Muscle of leg (tissue), 11 donors: ENCODE data around the gene GRHPR. TPM values are rescaled to one million over a fixed set of nuclear protein-coding genes. Genes with fewer than 3 reads are reported as not detected.
"Not testable (repeated sequence)": the region's sequence is repeated elsewhere in the genome, so short reads cannot be mapped to it uniquely, and the experiment has no call there.

Experiments used
- DNase-seq: peaks from one replicate; pipeline ENCODE4 v3.0.0; 2013
- H3K27ac ChIP-seq: one replicate; pipeline ENCODE4 v1.5.1; 2013; ENCODE audit warnings: mild to moderate bottlenecking, low read length, control low read depth
- H3K27me3 ChIP-seq: one replicate; pipeline ENCODE4 v1.6.1; 2013; ENCODE audit warnings: low read length; ENCODE audit not compliant: control insufficient read depth, insufficient read depth
- H3K36me3 ChIP-seq: one replicate; pipeline ENCODE4 v1.6.1; 2013; ENCODE audit warnings: low read length; ENCODE audit not compliant: control insufficient read depth, insufficient read depth
- H3K4me1 ChIP-seq: one replicate; pipeline ENCODE4 v1.6.1; 2013; ENCODE audit warnings: low read length; ENCODE audit not compliant: control insufficient read depth, insufficient read depth
- H3K4me3 ChIP-seq: one replicate; pipeline ENCODE4 v1.5.1; 2013; ENCODE audit warnings: low read length, control low read depth
- H3K9me3 ChIP-seq: replicated peaks from 2 replicates; pipeline ENCODE4 v1.6.1; 2013; ENCODE audit warnings: low read depth, low read length; ENCODE audit not compliant: control insufficient read depth
- WGBS: methylation state at CpG from one replicate; pipeline ENCODE4 v1.1.5; 2013; ENCODE audit warnings: missing lambda C conversion rate; ENCODE audit not compliant: insufficient coverage; 5-methylcytosine and 5-hydroxymethylcytosine counted together
- polyA plus RNA-seq, 8 donors: library from polyadenylated mRNA; unstranded; fragments of 120-200 nt; gene quantifications; one replicate each; pipeline versions ENCODE4 v1.2.1 to v1.2.3, GENCODE V29; 2013; ENCODE audit warnings: inconsistent platforms in 1 of 8, low replicate concordance in 1 of 8; ENCODE audit not compliant: insufficient read length in 8 of 8, insufficient read depth in 1 of 8
- total RNA-seq: library from RNA; stranded (reverse); fragments of 120-200 nt; gene quantifications from one replicate; pipeline ENCODE4 v1.2.4, GENCODE V29; 2013

GRHPR gene
- total and polyA plus RNA-seq, 9 donors = 108 to 134 (median 120) TPM

- no peaks in the 10 kb centered on the region for H3K36me3 ChIP-seq
- H3K27ac ChIP-seq = no peak overlapping the region
- H3K4me3 ChIP-seq = no peak overlapping the region
- H3K9me3 ChIP-seq = no peaks in the 10 kb centered on the region
- DNase-seq = no peak
- no peaks in the 10 kb centered on the region for H3K4me1 ChIP-seq
- H3K27me3 ChIP-seq = no peaks in the 10 kb centered on the region
- WGBS = no CpG with 5 or more reads among the region's 8 CpGs
These were observed 26.8 kb upstream of the GRHPR start for GRCh38 chr9:37395663-37396062.

- WGBS = 80% methylated on average over 1 of the region's 3 CpGs
- not testable (repeated sequence) for H3K4me1 ChIP-seq, DNase-seq, H3K27ac ChIP-seq, H3K4me3 ChIP-seq, H3K27me3 ChIP-seq, H3K36me3 ChIP-seq, H3K9me3 ChIP-seq
These were observed 24.5 kb upstream of the GRHPR start for GRCh38 chr9:37397948-37398347.

GRCh38 chr9:37398464-37399025, 24.0 kb upstream of the GRHPR start:
- no peak for DNase-seq
- Histone ChIP-seq H3K4me3 (no peak overlapping the region), H3K4me1 (no peaks in the 10 kb centered on the region), H3K9me3 (no peaks in the 10 kb centered on the region), H3K27me3 (no peaks in the 10 kb centered on the region), H3K36me3 (no peaks in the 10 kb centered on the region), H3K27ac (no peak overlapping the region)
- 91% methylated on average over 4 of the region's 7 CpGs for WGBS

DNA sequence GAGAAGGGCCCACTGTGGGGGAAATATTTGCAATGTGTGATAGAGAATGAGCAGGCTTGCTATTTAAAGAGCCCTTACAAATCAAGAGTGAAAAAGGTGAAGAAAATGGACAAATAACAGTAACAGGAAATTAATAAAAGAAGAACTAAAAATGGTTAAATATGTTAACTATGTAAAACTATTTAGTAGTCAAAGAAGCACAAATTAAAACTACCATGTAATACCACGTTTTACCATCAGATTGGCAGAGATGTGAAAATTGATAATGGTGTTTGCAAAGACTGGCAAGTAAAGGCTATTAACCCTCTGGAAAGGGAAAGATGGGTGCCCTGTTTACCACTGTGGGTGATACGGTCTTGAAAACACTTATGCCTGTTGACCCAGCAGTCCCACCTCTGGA, 23.2 kb upstream of the GRHPR start:
- H3K27me3 ChIP-seq = no peaks in the 10 kb centered on the region
- no peaks in the 10 kb centered on the region for H3K9me3 ChIP-seq
- H3K4me3 ChIP-seq = no peak overlapping the region
- no peaks in the 10 kb centered on the region for H3K4me1 ChIP-seq
- DNase-seq = no peak
- no peak overlapping the region for H3K27ac ChIP-seq
- WGBS = no CpG with 5 or more reads among the region's 2 CpGs
- H3K36me3 ChIP-seq = no peaks in the 10 kb centered on the region

DNA sequence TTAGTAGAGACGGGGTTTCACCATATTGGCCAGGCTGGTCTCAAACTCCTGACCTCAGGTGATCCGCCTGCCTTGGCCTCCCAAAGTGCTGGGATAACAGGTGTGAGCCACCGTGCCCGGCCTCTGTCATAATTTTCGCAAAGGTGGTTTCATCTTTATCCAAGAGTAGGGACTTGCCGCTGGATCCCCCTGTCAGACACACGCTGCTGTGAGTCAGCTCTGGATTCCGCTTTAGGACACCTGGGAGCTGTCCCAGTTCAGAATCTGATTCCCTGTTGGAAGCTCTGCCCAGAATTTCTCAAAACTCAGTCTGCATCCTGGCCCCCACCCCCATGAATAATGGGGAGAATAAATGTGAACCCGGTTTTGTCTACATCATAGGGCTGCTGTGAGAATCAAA, 17.9 kb upstream of the GRHPR start:
- Histone ChIP-seq H3K27ac (no peak overlapping the region), H3K4me1 (no peaks in the 10 kb centered on the region), H3K27me3 (no peaks in the 10 kb centered on the region), H3K4me3 (no peak overlapping the region), H3K36me3 (no peaks in the 10 kb centered on the region), H3K9me3 (no peaks in the 10 kb centered on the region)
- DNase-seq = no peak
- 83% methylated on average over 8 of the region's 9 CpGs for WGBS

DNA sequence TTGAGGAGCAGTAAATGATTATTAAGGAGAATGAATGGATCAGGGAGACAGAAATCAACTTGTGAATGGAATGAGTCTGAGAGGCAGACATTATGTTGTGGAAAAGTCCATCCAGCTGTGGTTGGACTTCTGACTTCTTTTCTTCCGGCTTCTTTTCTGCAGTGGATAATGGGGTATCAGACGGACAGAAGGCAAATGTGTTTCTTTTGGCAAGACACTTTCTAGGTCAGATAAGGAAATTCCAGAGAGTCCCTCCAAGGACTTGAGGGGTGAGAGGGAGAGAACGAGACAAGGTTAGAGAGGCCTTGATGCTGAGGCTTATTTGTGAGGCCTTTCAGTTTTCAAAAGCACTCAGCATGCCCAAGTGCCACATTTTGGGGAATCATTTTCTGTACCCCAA, 17.1 kb upstream of the GRHPR start:
- H3K9me3 ChIP-seq = no peaks in the 10 kb centered on the region
- H3K27me3 ChIP-seq = no peaks in the 10 kb centered on the region
- 68% methylated on average over 2 of the region's 3 CpGs for WGBS
- H3K36me3 ChIP-seq = no peaks in the 10 kb centered on the region
- DNase-seq = no peak
- no peak overlapping the region for H3K4me3 ChIP-seq
- H3K27ac ChIP-seq = no peak overlapping the region
- no peaks in the 10 kb centered on the region for H3K4me1 ChIP-seq

DNA sequence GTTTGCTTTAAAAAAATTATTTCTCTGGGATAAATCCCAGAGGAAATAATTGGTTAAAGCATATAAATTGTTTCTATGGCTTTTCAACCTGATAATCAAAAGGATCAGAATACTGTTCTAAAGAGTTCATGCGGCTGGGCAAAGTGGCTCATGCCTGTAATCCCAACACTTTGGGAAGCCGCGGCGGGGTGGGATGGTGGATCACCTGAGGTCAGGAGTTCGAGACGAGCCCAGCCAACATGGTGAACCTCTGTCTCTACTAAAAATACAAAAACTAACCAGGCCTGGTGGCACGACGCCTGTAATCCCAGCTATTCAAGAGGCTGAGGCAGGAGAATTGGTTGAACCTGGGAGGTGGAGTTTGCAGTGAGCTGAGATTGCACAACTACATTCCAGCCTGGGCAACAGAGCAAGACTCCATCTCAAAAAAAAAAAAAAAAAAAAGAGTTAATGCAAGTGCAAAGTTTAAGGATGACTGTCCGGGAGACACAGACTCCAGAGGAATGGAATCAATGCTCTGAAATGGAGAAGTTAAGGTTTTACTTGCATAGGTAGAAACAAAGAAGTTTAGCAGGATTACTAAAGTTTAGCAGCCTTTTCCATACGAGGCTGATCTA, 16.6 kb upstream of the GRHPR start:
- WGBS = 92% methylated on average over 4 of the region's 10 CpGs
- H3K27ac ChIP-seq = no peak overlapping the region

GRCh38 chr9:37406603-37407401, 15.7 kb upstream of the GRHPR start:
- Histone ChIP-seq H3K36me3 (no peaks in the 10 kb centered on the region), H3K27me3 (no peaks in the 10 kb centered on the region), H3K9me3 (no peaks in the 10 kb centered on the region), H3K4me3 (no peak overlapping the region), H3K4me1 (peaks cover 4% of the 10 kb centered on the region), H3K27ac (no peak overlapping the region)
- WGBS = 72% methylated on average over 7 of the region's 11 CpGs
- DNase-seq = no peak

More for the DNA sequence above, 16.6 kb upstream of the GRHPR start:
- Histone ChIP-seq H3K4me1 (no peaks in the 10 kb centered on the region), H3K27me3 (no peaks in the 10 kb centered on the region), H3K9me3 (no peaks in the 10 kb centered on the region), H3K36me3 (no peaks in the 10 kb centered on the region), H3K4me3 (no peak overlapping the region)
- DNase-seq = no peak

GRCh38 chr9:37407468-37407867, 15.0 kb upstream of the GRHPR start:
- Histone ChIP-seq H3K4me3 (no peak overlapping the region), H3K27ac (no peak overlapping the region), H3K9me3 (no peaks in the 10 kb centered on the region), H3K4me1 (peaks cover 10% of the 10 kb centered on the region), H3K36me3 (no peaks in the 10 kb centered on the region), H3K27me3 (no peaks in the 10 kb centered on the region)
- DNase-seq = no peak
- no CpG with 5 or more reads among the region's 2 CpGs for WGBS

DNA sequence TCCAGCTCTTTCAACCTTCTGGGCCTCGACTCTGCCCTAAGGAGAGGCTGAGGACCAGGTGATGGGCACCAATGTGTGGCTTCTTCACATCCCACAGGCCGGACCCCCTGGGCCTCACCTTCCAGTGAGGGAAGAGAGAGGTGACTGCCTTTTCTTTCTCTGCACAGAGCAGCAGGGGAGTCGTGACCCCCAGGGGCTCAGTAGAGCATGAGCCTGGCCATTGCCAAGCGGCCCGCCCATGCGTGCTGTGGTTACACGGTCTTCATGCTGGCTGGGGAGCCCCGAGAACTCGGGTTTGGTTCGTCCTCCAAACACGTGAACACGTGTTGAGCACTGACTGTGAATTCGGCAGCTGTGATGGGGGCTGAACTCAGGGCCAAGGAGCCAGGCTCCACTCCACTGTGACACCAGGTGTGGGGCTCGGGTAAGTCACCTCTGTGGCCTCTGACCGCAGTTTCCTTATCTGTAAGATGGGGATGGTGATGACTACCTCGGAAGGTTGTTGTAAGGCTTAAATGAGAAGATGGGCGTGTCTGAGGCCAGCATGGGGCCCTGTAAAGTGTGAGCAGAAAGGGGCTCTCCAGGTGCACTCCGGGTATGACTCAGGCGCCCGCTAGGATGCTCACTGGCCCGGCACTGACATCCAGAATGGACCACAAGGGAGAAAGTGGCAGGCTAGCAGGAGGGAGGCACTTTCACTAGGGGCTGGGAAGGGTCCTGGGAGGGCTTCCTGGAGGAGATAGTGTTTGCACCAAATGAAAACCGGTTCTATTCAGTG, 13.4 kb upstream of the GRHPR start:
- H3K27me3 ChIP-seq = no peaks in the 10 kb centered on the region
- 74% methylated on average over 20 of the region's 22 CpGs for WGBS
- no peaks in the 10 kb centered on the region for H3K36me3 ChIP-seq
- no peak for DNase-seq
- H3K9me3 ChIP-seq = no peaks in the 10 kb centered on the region
- peaks cover 23% of the 10 kb centered on the region for H3K4me1 ChIP-seq
- H3K27ac ChIP-seq = no peak overlapping the region
- no peak overlapping the region for H3K4me3 ChIP-seq
